ENCODE measurements around the gene PRSS50.
"Not testable (repeated sequence)": the region's sequence is repeated elsewhere in the genome, so short reads cannot be mapped to it uniquely, and the experiment has no call there.

Gene PRSS50

DNA sequence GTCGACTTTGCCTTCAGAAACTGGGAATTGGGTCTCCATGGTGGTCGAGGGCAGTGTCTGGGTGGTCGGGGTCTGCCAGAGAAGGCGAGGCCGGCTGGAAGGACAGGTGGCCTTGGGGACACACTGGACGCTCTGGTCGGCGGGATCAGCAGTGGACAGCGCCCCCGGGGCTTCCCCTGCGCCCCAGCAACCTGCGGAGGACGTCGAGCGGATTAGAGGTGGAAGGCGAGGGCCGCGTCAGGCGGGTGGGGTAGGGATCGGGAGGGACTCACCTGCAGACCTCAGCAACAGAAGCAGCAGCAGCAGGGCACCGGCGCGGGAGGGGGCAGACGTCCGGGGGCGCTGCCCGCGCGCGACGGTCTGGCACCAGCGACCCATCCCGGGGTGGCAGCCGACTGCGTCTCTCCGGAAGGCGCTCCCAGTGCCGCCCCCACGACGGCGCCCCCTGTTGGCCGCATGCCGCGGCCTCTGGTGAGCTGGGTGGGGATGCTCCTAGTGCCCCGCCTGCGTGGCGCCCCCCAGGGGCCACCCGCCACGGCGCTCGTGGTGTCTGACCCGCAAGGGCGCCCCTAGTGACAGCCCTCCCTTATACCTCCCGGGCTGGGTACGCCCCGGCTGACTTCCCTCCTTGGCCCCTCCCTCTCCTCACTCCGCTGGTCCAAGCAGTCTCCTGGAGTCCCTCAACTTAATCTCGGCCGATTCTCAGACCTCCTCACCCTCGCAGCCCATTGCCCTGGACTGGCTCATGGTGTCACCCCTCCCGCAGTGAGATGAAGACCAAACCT lies at the start of gene PRSS50:
Gene PRSS50 (minus strand): TSS at position 423 of the 785 bp plus-strand sequence. CDS start 45 bp downstream, at position 378.
- FAIRE-seq (no peak), DNase-seq (ENCODE audit: insufficient read length, low spot score) (no peak)
- TF ChIP-seq, protein P1, sequence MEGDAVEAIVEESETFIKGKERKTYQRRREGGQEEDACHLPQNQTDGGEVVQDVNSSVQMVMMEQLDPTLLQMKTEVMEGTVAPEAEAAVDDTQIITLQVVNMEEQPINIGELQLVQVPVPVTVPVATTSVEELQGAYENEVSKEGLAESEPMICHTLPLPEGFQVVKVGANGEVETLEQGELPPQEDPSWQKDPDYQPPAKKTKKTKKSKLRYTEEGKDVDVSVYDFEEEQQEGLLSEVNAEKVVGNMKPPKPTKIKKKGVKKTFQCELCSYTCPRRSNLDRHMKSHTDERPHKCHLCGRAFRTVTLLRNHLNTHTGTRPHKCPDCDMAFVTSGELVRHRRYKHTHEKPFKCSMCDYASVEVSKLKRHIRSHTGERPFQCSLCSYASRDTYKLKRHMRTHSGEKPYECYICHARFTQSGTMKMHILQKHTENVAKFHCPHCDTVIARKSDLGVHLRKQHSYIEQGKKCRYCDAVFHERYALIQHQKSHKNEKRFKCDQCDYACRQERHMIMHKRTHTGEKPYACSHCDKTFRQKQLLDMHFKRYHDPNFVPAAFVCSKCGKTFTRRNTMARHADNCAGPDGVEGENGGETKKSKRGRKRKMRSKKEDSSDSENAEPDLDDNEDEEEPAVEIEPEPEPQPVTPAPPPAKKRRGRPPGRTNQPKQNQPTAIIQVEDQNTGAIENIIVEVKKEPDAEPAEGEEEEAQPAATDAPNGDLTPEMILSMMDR (IDR thresholded peaks at IDR 0.05; ENCODE audit: insufficient read depth, missing control alignments), result no peak

- FAIRE-seq, result no peak
- TF ChIP-seq, protein P1 (IDR thresholded peaks at IDR 0.05; ENCODE audit: insufficient read depth, missing control alignments), result no peak
- DNase-seq (ENCODE audit: insufficient read length, low spot score), result no peak
These were observed 46.5 kb upstream of the PRSS50 start for GRCh38 chr3:46764206-46764605.

DNA sequence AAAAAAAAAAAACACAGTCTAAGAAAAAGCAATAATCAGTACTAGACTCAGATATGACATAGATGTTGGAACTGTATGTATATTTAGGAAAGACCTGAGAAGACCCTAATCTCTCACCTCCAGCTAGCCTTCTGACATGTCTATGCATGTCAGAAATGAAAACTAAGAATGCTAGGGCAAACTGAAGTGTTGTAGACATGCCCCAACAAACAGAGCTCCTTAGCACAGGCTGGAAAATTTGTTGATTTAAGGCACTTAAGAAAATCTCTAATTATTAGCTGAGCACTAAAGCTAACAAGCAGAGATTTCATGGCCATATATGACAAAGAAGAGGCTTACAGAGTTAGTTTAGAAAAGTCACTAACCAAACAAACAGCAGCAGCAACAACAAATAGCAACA lies 45.5 kb upstream of the PRSS50 start:
- FAIRE-seq (no peak), DNase-seq (ENCODE audit: insufficient read length, low spot score) (no peak)
- TF ChIP-seq, protein P1 (IDR thresholded peaks at IDR 0.05; ENCODE audit: insufficient read depth, missing control alignments), result no peak

- no peak for DNase-seq (ENCODE audit: insufficient read length, low spot score)
- FAIRE-seq, result no peak
- TF ChIP-seq, protein P1 (IDR thresholded peaks at IDR 0.05; ENCODE audit: insufficient read depth, missing control alignments), result no peak
These were observed 41.8 kb upstream of the PRSS50 start for GRCh38 chr3:46759239-46760167.

DNA sequence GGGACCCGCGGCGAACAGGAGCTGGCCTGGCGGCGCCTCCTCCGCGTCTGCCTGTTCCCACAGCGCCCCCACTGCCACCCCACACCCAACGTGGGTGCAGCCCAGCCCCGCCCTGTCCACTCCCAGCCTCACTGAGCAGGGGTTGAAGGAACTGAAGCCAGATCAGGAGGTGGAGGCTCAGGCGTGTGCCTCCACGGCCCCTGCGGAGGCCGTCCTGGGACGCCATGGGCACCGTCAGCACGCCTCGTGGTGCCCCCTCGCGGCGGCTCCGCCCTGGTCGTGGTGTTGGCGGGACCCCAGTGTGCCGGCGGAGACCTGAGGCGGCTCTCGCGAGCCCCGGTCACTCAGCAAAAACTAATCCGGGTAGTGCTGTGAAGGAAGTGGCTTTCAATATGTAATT lies 39.0 kb upstream of the PRSS50 start:
- DNase-seq (ENCODE audit: insufficient read length, low spot score) (no peak), FAIRE-seq (no peak)
- TF ChIP-seq, protein P1 (IDR thresholded peaks at IDR 0.05; ENCODE audit: insufficient read depth, missing control alignments), result no peak

GRCh38 chr3:46755646-46756045 lies 38.0 kb upstream of the PRSS50 start:
- no peak for DNase-seq (ENCODE audit: insufficient read length, low spot score)
- TF ChIP-seq, protein P1 (IDR thresholded peaks at IDR 0.05; ENCODE audit: insufficient read depth, missing control alignments), result no peak
- no peak for FAIRE-seq

- FAIRE-seq; DNase-seq (ENCODE audit: insufficient read length, low spot score): not testable (repeated sequence)
These were observed 35.5 kb upstream of the PRSS50 start for GRCh38 chr3:46753127-46753526.
